Left renal cortex interstitium (tissue), 4 donors: ENCODE data around the gene ZNF746. TPM values are rescaled to one million over a fixed set of nuclear protein-coding genes. Genes with fewer than 3 reads are reported as not detected.

Source experiments
- DNase-seq, 4 donors: peaks; one replicate each; pipeline ENCODE4 v3.0.0-alpha.2; 2013; ENCODE audit warnings: low read depth in 4 of 4, low spot score in 2 of 4, missing footprints in 1 of 4
- polyA plus RNA-seq, 4 donors: library from polyadenylated mRNA; unstranded; fragments of 120-200 nt; gene quantifications; one replicate each; pipeline ENCODE4 v1.2.1, GENCODE V29; 2013; ENCODE audit not compliant: insufficient read length in 4 of 4

The ZNF746 gene
- polyA plus RNA-seq, 4 donors, result 11.1 to 19.2 (median 15.3) TPM

GRCh38 chr7:149493366-149493765, 4.2 kb downstream of the ZNF746 start:
- no peak for DNase-seq

GRCh38 chr7:149490083-149490760, 7.4 kb downstream of the ZNF746 start:
- no peak for DNase-seq

- DNase-seq, result no peak
Measured at GRCh38 chr7:149489391-149490024, 8.1 kb downstream of the ZNF746 start.

- DNase-seq, result no peak
Measured at GRCh38 chr7:149479568-149479967, 18.0 kb downstream of the ZNF746 start.

- DNase-seq, result no peak
Measured at GRCh38 chr7:149478754-149479153, 18.9 kb downstream of the ZNF746 start.

- no peak for DNase-seq
Measured at GRCh38 chr7:149477494-149478443, 19.8 kb downstream of the ZNF746 start.

GRCh38 chr7:149476791-149477190, 20.8 kb downstream of the ZNF746 start:
- no peak for DNase-seq

- no peak for DNase-seq
Measured at GRCh38 chr7:149475121-149476045, 22.2 kb downstream of the ZNF746 start.

- DNase-seq, result no peak
Measured at GRCh38 chr7:149474309-149475120, 23.1 kb downstream of the ZNF746 start.

GRCh38 chr7:149473251-149473650, 24.4 kb downstream of the ZNF746 start:
- DNase-seq, result no peak

- no peak for DNase-seq
Measured at GRCh38 chr7:149471289-149471953, 26.2 kb downstream of the ZNF746 start.

- DNase-seq, result no peak
Measured at GRCh38 chr7:149469806-149470205, 27.8 kb downstream of the ZNF746 start.

GRCh38 chr7:149468208-149468607, 29.4 kb downstream of the ZNF746 start:
- no peak for DNase-seq

GRCh38 chr7:149467321-149467859, 30.2 kb downstream of the ZNF746 start:
- no peak for DNase-seq

- DNase-seq, result no peak
Measured at GRCh38 chr7:149466364-149466763, 31.2 kb downstream of the ZNF746 start.

- no peak for DNase-seq
Measured at GRCh38 chr7:149463500-149464161, 34.0 kb downstream of the ZNF746 start.

- no peak for DNase-seq
Measured at GRCh38 chr7:149462101-149462520, 35.5 kb downstream of the ZNF746 start.
